ENCODE results near the gene NEK6.

NEK6 gene

DNA sequence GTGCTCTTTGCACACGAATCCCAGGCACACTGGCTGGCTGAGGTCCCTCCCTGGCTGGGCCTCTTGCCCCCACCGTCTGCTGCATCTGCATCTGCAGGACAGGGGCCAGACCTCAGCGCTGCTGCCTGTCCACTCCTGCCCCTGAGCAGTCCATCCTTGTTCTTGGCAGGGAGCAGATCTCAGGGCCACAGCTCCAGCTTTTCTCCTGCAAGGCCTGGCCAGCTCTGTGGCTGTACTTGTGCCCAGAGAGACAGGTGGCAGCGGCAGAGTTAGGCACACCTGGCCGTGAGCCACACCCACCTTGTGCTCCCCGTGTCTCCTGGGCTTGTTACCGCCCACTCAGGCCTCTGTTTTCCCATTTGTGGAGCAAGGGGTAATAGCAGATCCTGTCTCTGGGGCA is 13.9 kb downstream of the NEK6 start:
- TF ChIP-seq, protein P1, sequence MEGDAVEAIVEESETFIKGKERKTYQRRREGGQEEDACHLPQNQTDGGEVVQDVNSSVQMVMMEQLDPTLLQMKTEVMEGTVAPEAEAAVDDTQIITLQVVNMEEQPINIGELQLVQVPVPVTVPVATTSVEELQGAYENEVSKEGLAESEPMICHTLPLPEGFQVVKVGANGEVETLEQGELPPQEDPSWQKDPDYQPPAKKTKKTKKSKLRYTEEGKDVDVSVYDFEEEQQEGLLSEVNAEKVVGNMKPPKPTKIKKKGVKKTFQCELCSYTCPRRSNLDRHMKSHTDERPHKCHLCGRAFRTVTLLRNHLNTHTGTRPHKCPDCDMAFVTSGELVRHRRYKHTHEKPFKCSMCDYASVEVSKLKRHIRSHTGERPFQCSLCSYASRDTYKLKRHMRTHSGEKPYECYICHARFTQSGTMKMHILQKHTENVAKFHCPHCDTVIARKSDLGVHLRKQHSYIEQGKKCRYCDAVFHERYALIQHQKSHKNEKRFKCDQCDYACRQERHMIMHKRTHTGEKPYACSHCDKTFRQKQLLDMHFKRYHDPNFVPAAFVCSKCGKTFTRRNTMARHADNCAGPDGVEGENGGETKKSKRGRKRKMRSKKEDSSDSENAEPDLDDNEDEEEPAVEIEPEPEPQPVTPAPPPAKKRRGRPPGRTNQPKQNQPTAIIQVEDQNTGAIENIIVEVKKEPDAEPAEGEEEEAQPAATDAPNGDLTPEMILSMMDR (IDR thresholded peaks at IDR 0.05), result no peak
- Histone ChIP-seq H3K27me3 (no peaks in the 10 kb centered on the region), H3K4me1 (peaks cover 8 to 88% (median 85%) of the 10 kb centered on the region in 4 donors), H3K27ac (peak overlapping the region; percentile 87 to 93), H3K9me3 (no peaks in the 10 kb centered on the region), H3K4me3 (no peak overlapping the region), H3K36me3 (no peaks in the 10 kb centered on the region)
- intact Hi-C loops (cut with DNase I; ENCODE audit: low total_unique reads), result no loop called here
- DNase-seq, result peak in 1 of 2 donors; percentile 74

DNA sequence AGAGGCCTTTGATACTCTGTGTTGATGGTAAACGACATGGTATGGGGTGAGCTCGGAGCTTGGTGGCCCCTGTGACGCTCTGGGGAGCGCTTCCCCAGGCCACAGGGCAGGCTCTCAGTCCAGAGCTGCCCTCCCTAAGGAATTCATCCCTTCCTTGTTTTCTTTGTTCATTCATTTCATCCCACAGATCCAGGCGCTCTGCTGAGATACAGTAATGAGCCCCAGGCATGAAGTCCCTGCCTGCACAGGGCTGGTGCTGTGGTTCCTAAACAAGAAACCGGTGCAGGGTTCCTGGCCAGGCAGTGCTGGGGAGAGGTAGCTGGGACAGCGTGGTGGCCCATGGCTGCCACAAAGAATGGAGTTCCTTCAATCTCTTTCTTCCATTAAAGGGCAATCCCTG is 14.4 kb downstream of the NEK6 start:
- Histone ChIP-seq H3K4me1 (peaks cover 8 to 86% (median 81%) of the 10 kb centered on the region in 4 donors), H3K36me3 (no peaks in the 10 kb centered on the region), H3K27me3 (no peaks in the 10 kb centered on the region), H3K27ac (peak overlapping the region; percentile 87 to 93), H3K4me3 (no peak overlapping the region), H3K9me3 (no peaks in the 10 kb centered on the region)
- DNase-seq, result no peak
- intact Hi-C loops (cut with DNase I; ENCODE audit: low total_unique reads), result no loop called here
- TF ChIP-seq, protein P1 (IDR thresholded peaks at IDR 0.05), result no peak

DNA sequence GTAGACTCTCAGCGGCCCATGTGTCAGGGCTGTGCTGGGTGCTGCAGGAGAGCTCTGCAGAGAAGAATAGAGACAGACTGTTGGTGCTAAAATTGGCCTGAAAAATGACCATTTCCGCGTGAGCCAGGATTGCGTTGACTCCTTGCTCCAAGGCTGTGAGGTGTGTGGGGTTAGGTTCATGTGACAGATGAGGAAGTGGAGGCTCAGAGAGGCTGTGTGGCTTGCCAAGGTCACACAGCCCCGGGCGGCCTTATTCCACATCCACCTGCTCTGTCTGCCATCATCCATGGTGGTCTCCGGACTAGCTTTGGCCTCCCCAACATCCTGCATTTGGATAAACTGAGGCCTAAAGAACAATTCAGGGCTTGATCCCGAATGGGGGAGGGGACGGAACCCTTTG is 15.2 kb downstream of the NEK6 start:
- intact Hi-C loops (cut with DNase I; ENCODE audit: low total_unique reads), result no loop called here
- H3K4me3 ChIP-seq, result no peak overlapping the region
- no peaks in the 10 kb centered on the region for H3K36me3 ChIP-seq
- peak in 1 of 2 donors; percentile 66 for DNase-seq
- TF ChIP-seq, protein P1 (IDR thresholded peaks at IDR 0.05), result no peak
- peak overlapping the region; percentile 87 to 93 for H3K27ac ChIP-seq
- peaks cover 8 to 79% (median 75%) of the 10 kb centered on the region in 4 donors for H3K4me1 ChIP-seq
- no peaks in the 10 kb centered on the region for H3K9me3 ChIP-seq
- H3K27me3 ChIP-seq, result no peaks in the 10 kb centered on the region

DNA sequence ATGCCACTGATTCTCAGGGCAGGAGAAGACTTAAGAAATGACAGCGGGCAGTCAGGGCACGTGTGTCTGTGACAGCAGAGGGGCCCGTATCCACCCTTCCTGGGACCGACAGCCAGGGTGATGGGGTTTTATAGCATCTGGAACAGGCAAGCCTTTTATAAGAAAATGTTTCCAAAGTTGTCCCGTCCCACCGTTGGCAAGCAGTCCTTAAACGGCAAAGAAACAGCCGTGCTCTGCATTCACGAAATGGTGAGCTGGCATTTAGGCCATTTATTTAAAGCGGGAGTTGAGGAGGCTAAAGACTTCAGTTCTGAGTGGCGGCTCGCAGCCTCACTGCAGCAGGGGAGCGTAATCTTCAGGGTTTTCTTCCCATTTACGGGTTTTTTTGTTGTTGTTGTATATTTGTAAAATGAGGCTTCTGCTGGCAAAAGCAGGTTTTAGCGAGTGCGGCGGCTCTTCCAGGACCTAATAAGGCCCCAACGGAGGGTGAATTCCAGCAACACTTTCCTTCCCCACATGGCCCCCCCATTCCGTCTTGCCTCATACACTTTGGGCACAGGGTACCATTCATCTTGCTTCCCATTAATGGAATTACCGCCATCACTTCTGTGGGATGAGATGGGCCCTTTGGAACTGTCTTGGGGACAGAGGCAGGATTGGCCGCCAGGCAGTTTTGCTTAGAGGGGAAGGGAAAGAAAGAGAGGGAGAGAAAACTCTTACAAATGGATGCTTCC is 15.8 kb downstream of the NEK6 start:
- DNase-seq, result peak in 1 of 2 donors; percentile 90
- H3K27ac ChIP-seq, result peak overlapping the region; percentile 87 to 93

DNA sequence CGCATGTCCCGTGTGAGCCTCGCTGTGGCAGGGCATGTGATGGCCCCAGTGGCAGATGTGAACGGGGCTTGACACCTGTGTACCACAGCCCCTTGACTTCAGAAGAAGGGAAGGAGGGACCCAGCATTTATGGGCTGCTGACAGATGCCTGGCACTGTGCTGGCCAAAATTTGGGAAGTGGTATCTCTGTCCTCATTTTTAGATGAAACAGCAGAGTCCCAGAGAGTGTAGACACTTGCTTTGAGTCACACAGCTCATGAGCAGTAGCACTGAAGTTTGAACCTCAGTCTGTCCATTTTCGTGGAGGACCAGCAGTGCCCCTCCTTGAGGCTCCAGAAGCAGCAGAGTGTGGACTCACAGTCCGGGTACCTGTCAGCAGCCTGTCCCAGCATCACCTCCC is 16.5 kb downstream of the NEK6 start:
- no peak for DNase-seq
- H3K9me3 ChIP-seq, result no peaks in the 10 kb centered on the region
- H3K27ac ChIP-seq, result peak overlapping the region; percentile 87 to 93
- H3K4me1 ChIP-seq, result peaks cover 8 to 91% (median 77%) of the 10 kb centered on the region in 4 donors
- no peak overlapping the region for H3K4me3 ChIP-seq
- TF ChIP-seq, protein P1 (IDR thresholded peaks at IDR 0.05), result no peak
- intact Hi-C loops (cut with DNase I; ENCODE audit: low total_unique reads), result no loop called here
- H3K27me3 ChIP-seq, result no peaks in the 10 kb centered on the region
- no peaks in the 10 kb centered on the region for H3K36me3 ChIP-seq

More for the DNA sequence above, 15.8 kb downstream of the NEK6 start:
- no peaks in the 10 kb centered on the region for H3K27me3 ChIP-seq
- H3K4me3 ChIP-seq, result no peak overlapping the region
- peaks cover 8 to 85% (median 71%) of the 10 kb centered on the region in 4 donors for H3K4me1 ChIP-seq
- H3K9me3 ChIP-seq, result no peaks in the 10 kb centered on the region
- TF ChIP-seq, protein P1 (IDR thresholded peaks at IDR 0.05), result no peak
- H3K36me3 ChIP-seq, result no peaks in the 10 kb centered on the region
- intact Hi-C loops (cut with DNase I; ENCODE audit: low total_unique reads), result no loop called here

All from tibial artery (tissue), 4 donors.